Measurements from ENCODE around the gene HSD3B7. TPM values are rescaled to one million over a fixed set of nuclear protein-coding genes. Genes with fewer than 3 reads are reported as not detected.

Gene HSD3B7
- total RNA-seq, 2 donors from 2014 or later, result 10.3 to 10.7 TPM

DNA sequence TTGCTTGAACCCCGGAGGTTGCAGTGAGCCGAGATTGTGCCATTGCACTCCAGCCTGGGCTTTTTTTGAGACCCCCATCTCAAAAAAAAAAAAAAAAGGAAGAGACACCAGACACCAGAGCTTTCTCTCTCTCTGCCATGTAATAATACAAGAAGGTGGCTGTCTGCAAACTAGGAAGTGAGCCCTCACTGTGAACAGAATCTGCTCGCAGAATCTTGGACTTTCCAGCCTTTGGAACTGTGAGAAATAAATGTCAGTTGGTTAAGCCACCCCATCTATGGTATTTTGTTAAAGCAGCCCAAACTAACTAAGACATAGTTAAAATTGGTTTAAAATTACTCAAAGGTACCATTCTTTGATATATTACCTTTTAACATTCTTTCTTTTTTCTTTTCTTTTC lies 35.5 kb downstream of the HSD3B7 start:
- intact Hi-C loops (cut with DNase I), result no loop called here
- Histone ChIP-seq H3K27me3 (replicated peaks; ENCODE audit: insufficient read depth) (no peaks in the 10 kb centered on the region), H3K9me3 (no peaks in the 10 kb centered on the region), H3K36me3 (no peaks in the 10 kb centered on the region), H3K4me3 (no peak overlapping the region), H3K27ac (no peak overlapping the region), H3K4me1 (replicated peaks) (no peaks in the 10 kb centered on the region)
- no peak for DNase-seq (ENCODE audit: low spot score)
- no peak for TF ChIP-seq POLR2A (IDR thresholded peaks at IDR 0.05)
- TF ChIP-seq, protein P1, sequence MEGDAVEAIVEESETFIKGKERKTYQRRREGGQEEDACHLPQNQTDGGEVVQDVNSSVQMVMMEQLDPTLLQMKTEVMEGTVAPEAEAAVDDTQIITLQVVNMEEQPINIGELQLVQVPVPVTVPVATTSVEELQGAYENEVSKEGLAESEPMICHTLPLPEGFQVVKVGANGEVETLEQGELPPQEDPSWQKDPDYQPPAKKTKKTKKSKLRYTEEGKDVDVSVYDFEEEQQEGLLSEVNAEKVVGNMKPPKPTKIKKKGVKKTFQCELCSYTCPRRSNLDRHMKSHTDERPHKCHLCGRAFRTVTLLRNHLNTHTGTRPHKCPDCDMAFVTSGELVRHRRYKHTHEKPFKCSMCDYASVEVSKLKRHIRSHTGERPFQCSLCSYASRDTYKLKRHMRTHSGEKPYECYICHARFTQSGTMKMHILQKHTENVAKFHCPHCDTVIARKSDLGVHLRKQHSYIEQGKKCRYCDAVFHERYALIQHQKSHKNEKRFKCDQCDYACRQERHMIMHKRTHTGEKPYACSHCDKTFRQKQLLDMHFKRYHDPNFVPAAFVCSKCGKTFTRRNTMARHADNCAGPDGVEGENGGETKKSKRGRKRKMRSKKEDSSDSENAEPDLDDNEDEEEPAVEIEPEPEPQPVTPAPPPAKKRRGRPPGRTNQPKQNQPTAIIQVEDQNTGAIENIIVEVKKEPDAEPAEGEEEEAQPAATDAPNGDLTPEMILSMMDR (IDR thresholded peaks at IDR 0.05), result no peak
- TF ChIP-seq POLR2AphosphoS5 (IDR thresholded peaks at IDR 0.05), result no peak
- WGBS, result 97% methylated on average over 3 of the region's 3 CpGs

- Histone ChIP-seq H3K27me3 (replicated peaks; ENCODE audit: insufficient read depth) (no peaks in the 10 kb centered on the region), H3K9me3 (no peaks in the 10 kb centered on the region), H3K4me3 (no peak overlapping the region), H3K4me1 (replicated peaks) (no peaks in the 10 kb centered on the region), H3K36me3 (no peaks in the 10 kb centered on the region), H3K27ac (no peak overlapping the region)
- 83% methylated on average over 12 of the region's 12 CpGs for WGBS
- TF ChIP-seq, protein P1 (IDR thresholded peaks at IDR 0.05), result no peak
- TF ChIP-seq POLR2AphosphoS5 (IDR thresholded peaks at IDR 0.05), result no peak
- TF ChIP-seq POLR2A (IDR thresholded peaks at IDR 0.05), result no peak
- no peak for DNase-seq (ENCODE audit: low spot score)
- intact Hi-C loops (cut with DNase I), result no loop called here
Measured at GRCh38 chr16:31022544-31023251, 37.7 kb downstream of the HSD3B7 start.

DNA sequence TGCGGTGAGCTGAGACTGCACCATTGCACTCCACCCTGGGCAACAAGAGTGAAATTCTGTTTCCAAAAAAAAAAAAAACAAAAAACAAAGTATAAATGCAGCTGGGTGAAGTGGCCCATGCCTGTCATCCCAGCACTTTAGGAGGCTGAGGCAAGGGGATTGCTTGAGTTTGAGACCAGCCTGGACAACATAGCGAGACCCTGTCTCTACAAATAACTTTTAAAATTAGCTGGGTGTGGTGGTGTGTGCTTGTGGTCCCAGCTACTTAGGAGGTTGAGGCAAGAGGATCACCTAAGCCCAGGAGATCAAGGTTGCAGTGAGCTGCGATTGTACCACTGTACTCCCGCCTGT lies 38.2 kb downstream of the HSD3B7 start:
- Histone ChIP-seq H3K36me3 (no peaks in the 10 kb centered on the region), H3K27ac (no peak overlapping the region), H3K4me1 (replicated peaks) (no peaks in the 10 kb centered on the region), H3K9me3 (no peaks in the 10 kb centered on the region), H3K4me3 (no peak overlapping the region), H3K27me3 (replicated peaks; ENCODE audit: insufficient read depth) (no peaks in the 10 kb centered on the region)
- WGBS, result 96% methylated on average over 4 of the region's 4 CpGs
- intact Hi-C loops (cut with DNase I), result no loop called here
- TF ChIP-seq POLR2AphosphoS5 (IDR thresholded peaks at IDR 0.05) (no peak), POLR2A (IDR thresholded peaks at IDR 0.05) (no peak)
- TF ChIP-seq, protein P1 (IDR thresholded peaks at IDR 0.05), result no peak
- DNase-seq (ENCODE audit: low spot score), result no peak

GRCh38 chr16:31023627-31024226 lies 38.7 kb downstream of the HSD3B7 start:
- no peaks in the 10 kb centered on the region for H3K27me3 ChIP-seq (replicated peaks; ENCODE audit: insufficient read depth)
- no peaks in the 10 kb centered on the region for H3K36me3 ChIP-seq
- H3K4me3 ChIP-seq, result no peak overlapping the region
- 79% methylated on average over 6 of the region's 6 CpGs for WGBS
- DNase-seq (ENCODE audit: low spot score), result no peak
- intact Hi-C loops (cut with DNase I), result no loop called here
- no peaks in the 10 kb centered on the region for H3K4me1 ChIP-seq (replicated peaks)
- H3K9me3 ChIP-seq, result no peaks in the 10 kb centered on the region
- H3K27ac ChIP-seq, result no peak overlapping the region
- TF ChIP-seq, protein P1 (IDR thresholded peaks at IDR 0.05), result no peak
- TF ChIP-seq POLR2A (IDR thresholded peaks at IDR 0.05) (no peak), POLR2AphosphoS5 (IDR thresholded peaks at IDR 0.05) (no peak)

DNA sequence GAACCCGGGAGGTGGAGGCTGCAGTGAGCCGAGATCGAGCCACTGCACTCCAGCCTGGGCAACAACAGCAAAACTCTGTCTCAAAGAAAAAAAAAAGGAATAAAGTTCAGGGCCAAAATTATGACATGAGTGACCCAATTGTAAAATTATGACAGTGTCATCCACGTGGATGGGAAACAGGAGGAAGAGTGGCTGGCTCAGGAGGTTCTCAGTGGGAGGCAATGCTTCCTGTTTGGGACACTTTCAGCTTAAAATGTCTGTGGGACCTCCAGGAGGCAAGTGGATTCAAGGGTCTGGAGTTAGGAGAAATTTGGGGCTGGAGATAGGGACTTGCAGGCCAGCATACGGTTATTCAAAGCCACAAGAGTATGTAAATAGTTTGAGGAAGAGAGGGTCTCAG lies 40.3 kb downstream of the HSD3B7 start:
- H3K27ac ChIP-seq, result no peak overlapping the region
- no peak overlapping the region for H3K4me3 ChIP-seq
- no peaks in the 10 kb centered on the region for H3K27me3 ChIP-seq (replicated peaks; ENCODE audit: insufficient read depth)
- no peak for DNase-seq (ENCODE audit: low spot score)
- H3K36me3 ChIP-seq, result no peaks in the 10 kb centered on the region
- no peaks in the 10 kb centered on the region for H3K9me3 ChIP-seq
- H3K4me1 ChIP-seq (replicated peaks), result no peaks in the 10 kb centered on the region
- intact Hi-C loops (cut with DNase I), result no loop called here
- 76% methylated on average over 5 of the region's 5 CpGs for WGBS
- TF ChIP-seq POLR2A (IDR thresholded peaks at IDR 0.05) (no peak), POLR2AphosphoS5 (IDR thresholded peaks at IDR 0.05) (no peak)
- TF ChIP-seq, protein P1 (IDR thresholded peaks at IDR 0.05), result no peak

Measured in prostate gland (tissue), 2 donors.